ENCODE results near the gene GSPT1. TPM values are rescaled to one million over a fixed set of nuclear protein-coding genes. Genes with fewer than 3 reads are reported as not detected.

GSPT1 gene
- total and polyA plus RNA-seq, 9 donors = 21.1 to 99.3 (median 74.8) TPM

DNA sequence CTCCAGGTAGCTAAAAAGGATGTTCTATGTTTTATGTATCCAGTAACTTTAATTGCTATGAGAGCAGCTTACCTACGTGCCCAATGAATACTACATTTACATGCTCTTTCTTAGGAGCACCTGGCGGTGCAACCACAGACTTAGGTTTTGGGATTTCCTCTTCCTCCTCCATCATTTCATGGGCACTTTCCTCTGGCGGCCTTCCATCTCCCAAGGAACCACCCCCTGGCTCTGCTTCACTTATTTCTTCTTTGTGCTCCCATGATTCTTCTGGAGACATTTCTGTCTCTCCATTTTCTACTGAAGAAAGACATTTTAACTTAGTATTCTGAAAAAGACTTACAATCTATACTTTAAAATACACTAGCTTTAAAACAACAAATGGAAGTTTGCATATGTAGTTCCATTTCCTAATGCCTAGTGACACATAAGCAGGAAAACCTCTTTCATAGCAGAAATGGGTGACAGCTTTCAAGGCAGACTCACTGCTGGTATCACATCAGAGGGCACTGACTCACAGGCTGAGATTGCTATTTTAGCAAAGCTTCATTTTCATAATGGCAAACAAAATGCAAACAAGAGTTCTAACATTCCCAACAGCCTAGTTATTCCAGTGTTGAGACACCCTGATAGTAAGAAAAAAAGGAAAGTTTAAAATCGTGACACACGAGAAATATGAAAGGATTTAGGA is 19.1 kb downstream of the GSPT1 start:
- intact Hi-C loops (cut with DNase I) = no loop called here
- no peak overlapping the region for H3K4me3 ChIP-seq
- TF ChIP-seq EP300 (IDR thresholded peaks at IDR 0.05) (no peak), POLR2A (IDR thresholded peaks at IDR 0.05) (no peak)
- TF ChIP-seq, protein P1, sequence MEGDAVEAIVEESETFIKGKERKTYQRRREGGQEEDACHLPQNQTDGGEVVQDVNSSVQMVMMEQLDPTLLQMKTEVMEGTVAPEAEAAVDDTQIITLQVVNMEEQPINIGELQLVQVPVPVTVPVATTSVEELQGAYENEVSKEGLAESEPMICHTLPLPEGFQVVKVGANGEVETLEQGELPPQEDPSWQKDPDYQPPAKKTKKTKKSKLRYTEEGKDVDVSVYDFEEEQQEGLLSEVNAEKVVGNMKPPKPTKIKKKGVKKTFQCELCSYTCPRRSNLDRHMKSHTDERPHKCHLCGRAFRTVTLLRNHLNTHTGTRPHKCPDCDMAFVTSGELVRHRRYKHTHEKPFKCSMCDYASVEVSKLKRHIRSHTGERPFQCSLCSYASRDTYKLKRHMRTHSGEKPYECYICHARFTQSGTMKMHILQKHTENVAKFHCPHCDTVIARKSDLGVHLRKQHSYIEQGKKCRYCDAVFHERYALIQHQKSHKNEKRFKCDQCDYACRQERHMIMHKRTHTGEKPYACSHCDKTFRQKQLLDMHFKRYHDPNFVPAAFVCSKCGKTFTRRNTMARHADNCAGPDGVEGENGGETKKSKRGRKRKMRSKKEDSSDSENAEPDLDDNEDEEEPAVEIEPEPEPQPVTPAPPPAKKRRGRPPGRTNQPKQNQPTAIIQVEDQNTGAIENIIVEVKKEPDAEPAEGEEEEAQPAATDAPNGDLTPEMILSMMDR (IDR thresholded peaks at IDR 0.05) = no peak
- H3K27me3 ChIP-seq = no peaks in the 10 kb centered on the region
- DNase-seq = no peak
- H3K27ac ChIP-seq = no peak overlapping the region
- no peaks in the 10 kb centered on the region for H3K36me3 ChIP-seq
- H3K9me3 ChIP-seq = no peaks in the 10 kb centered on the region
- WGBS, 3 donors = 61 to 67% (median 62%) methylated on average over 5 of the region's 5 CpGs
- H3K4me1 ChIP-seq (ENCODE audit: insufficient read depth) = peaks cover 3% of the 10 kb centered on the region

- Histone ChIP-seq H3K27me3 (no peaks in the 10 kb centered on the region), H3K4me1 (ENCODE audit: insufficient read depth) (no peaks in the 10 kb centered on the region), H3K36me3 (no peaks in the 10 kb centered on the region), H3K4me3 (no peak overlapping the region), H3K9me3 (no peaks in the 10 kb centered on the region), H3K27ac (no peak overlapping the region)
- no peak for TF ChIP-seq POLR2A (IDR thresholded peaks at IDR 0.05)
- TF ChIP-seq EP300 (IDR thresholded peaks at IDR 0.05) = no peak
- TF ChIP-seq, protein P1 (IDR thresholded peaks at IDR 0.05) = no peak
- DNase-seq = no peak
- 96 to 98% (median 97%) methylated on average over 2 of the region's 2 CpGs for WGBS, 3 donors
- intact Hi-C loops (cut with DNase I) = no loop called here
Observed at GRCh38 chr16:11893571-11893970, 22.2 kb downstream of the GSPT1 start.

- WGBS, 3 donors = 69 to 95% (median 72%) methylated on average over 4 of the region's 4 CpGs
- Histone ChIP-seq H3K27me3 (no peaks in the 10 kb centered on the region), H3K36me3 (no peaks in the 10 kb centered on the region), H3K9me3 (no peaks in the 10 kb centered on the region), H3K4me1 (ENCODE audit: insufficient read depth) (no peaks in the 10 kb centered on the region), H3K27ac (no peak overlapping the region), H3K4me3 (no peak overlapping the region)
- no peak for TF ChIP-seq EP300 (IDR thresholded peaks at IDR 0.05)
- no peak for TF ChIP-seq POLR2A (IDR thresholded peaks at IDR 0.05)
- TF ChIP-seq, protein P1 (IDR thresholded peaks at IDR 0.05) = no peak
- intact Hi-C loops (cut with DNase I) = no loop called here
- DNase-seq = no peak
Observed at GRCh38 chr16:11892761-11893160, 23.0 kb downstream of the GSPT1 start.

GRCh38 chr16:11890231-11890965 is 25.4 kb downstream of the GSPT1 start:
- no peak for DNase-seq
- Histone ChIP-seq H3K9me3 (no peaks in the 10 kb centered on the region), H3K4me1 (ENCODE audit: insufficient read depth) (no peaks in the 10 kb centered on the region), H3K4me3 (no peak overlapping the region), H3K27me3 (no peaks in the 10 kb centered on the region), H3K36me3 (no peaks in the 10 kb centered on the region), H3K27ac (no peak overlapping the region)
- intact Hi-C loops (cut with DNase I) = no loop called here
- 91 to 93% (median 92%) methylated on average over 5 of the region's 5 CpGs for WGBS, 3 donors
- TF ChIP-seq POLR2A (IDR thresholded peaks at IDR 0.05) = no peak
- TF ChIP-seq, protein P1 (IDR thresholded peaks at IDR 0.05) = no peak
- no peak for TF ChIP-seq EP300 (IDR thresholded peaks at IDR 0.05)
